SHP77 (cell line): Measurements from ENCODE around the gene SPAG8.
A peak's percentile ranks its signal among the peaks of the same experiment; 100 is the strongest.

Experiments
- DNase-seq, 2 experiments: peaks; one replicate each; lab custom pipeline; 2025; lab: John Stamatoyannopoulos, UW

Gene SPAG8

DNA sequence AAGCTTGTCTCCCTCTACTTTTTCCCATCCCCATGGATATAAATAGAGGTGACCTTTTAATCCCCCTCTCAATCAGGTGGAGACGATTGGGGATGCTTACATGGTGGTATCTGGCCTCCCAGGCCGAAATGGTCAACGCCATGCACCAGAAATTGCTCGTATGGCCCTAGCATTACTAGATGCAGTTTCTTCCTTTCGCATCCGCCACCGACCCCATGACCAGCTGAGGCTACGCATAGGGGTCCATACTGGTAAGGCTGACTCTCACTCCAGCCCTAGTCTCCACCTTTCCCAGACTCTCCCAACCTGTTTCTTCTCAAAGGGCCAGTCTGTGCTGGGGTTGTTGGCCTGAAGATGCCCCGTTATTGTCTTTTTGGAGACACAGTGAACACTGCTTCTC lies 3.6 kb downstream of the SPAG8 start:
- no peak for DNase-seq

DNA sequence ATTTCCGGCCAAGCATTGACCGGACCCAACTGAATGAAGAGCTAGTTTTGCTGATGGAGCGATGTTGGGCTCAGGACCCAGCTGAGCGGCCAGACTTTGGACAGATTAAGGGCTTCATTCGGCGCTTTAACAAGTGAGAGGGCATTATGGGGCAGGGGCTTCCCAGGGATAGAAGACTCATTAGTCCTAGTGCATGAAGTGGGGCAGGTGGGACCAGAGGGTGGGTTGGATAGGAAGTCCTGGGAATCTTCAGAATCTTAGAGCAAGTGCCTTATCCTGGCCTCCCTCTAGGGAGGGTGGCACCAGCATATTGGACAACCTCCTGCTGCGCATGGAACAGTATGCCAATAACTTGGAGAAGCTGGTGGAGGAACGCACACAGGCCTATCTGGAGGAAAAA lies 6.0 kb downstream of the SPAG8 start:
- DNase-seq = no peak

DNA sequence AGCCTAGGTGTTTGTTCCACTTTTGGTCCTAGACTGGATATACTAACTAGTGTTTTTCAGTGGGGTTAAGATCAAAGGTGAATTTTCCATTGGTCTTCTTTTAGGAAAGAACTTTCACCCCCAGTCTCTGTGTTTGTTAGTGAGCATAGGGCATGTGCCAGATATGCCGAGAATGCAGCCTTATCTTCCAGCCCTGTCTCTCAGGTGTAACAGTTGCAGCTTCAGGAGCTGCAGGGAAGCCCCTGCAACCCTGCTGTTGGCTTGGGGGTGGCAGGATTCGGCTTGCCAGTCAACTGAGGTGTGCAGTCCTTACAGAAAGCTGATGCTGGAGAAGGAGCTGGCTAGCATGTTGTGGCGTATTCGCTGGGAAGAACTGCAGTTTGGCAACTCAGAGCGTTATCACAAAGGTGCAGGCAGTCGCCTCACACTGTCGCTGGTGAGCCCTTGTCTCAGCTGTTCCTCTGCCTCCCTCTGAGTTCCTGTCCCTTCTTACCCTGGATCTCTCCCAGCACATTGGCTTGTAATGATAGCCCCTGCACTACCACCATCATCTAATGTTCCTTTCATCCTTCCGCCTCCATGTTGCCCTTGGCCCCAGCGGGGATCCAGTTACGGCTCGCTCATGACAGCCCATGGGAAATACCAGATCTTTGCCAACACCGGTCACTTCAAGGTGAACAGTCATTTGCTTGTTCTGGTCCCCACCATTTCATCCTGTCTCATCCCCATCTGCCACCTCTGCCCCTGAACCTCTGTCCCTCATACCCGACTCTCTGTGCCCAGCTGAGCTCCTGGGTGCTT lies 10.5 kb downstream of the SPAG8 start:
- DNase-seq = no peak

DNA sequence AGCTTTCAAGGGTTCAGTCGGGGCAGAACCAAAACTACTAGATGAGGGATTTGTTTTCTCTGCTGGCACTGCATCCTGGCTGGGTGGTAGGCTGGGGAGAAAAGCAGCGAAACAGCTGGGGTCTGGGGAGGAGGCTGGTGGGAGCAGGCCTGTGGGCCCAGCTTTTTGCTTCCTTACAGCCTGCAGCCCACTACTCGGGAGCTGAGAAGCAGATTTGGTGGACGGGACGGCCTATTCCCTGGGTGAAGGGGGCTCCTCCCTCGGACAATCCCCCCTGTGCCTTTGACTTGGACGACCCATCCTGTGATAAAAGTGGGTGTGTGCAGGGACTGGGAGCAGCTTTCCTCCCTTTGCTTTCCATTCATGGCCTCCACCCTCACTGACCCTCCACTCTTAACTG lies 11.5 kb downstream of the SPAG8 start:
- no peak for DNase-seq

DNA sequence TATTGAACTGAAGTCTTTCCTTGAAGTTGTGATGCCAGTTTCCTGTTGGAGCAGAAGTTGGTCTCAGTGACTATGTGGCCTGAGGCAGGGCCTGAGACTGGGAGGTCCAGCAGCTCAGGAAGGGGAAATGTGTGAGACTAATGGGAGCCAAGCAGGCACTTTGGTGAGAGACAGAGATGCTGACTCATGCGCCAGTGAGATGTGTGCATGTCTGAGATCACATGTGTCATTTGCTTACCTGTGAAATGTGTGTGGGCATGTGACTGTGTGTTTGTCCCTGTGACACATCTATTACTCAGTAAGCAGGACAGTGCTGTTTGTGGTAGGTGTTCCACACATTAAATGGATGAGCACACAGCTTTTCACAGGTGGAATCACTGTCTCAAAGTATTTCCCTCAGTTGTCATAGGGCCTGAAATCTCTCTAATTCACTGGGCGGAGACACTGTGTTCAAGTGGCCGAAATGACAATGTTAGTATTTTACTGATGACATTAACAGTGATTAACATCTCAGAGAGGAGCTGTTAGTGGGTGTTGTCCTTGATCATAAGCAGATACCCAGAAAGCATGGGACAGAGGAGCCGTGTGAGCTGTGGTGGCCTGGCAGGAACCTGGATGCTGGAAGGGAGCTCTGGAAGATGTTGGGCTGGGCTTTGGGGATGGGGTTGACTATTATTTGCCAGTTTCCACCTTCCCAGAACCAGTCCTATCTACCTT lies 13.2 kb downstream of the SPAG8 start:
- no peak for DNase-seq

DNA sequence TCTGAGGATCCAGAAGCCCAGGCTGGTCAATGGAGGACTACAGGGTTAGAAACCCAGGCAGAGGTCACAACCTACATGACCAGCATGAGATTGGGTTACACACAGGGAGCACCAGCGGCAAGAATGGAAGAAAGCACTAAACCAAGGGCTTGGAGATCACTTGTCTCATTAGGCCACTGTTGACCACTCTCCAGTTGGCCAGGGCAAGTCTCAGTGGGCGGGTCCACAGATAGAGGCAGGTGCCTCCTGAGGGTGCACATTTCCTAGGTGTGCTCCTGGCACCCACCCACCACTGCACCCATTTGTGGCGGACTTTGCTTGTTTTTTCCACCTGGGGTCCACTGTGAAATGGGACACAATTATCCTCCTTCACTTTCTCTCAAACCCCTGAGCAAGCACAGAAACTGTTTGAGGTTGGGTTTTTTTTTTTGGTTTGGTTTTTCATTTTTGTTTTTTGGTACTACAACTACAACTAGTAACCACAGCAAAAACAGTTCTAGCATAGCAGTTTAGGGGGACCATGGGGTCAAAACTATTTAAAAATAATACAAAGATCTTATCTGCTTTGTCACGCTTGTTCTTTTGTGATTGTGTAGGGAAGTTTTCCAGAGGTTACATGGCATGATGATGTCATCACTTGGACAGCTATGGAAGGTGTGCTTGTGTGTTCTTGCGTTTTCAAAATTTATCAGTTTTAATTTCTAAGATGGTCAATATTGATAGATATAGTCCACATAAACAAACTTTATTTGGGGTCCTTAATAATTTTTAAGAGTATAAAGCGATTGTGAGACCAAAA lies 14.6 kb downstream of the SPAG8 start:
- no peak for DNase-seq

DNA sequence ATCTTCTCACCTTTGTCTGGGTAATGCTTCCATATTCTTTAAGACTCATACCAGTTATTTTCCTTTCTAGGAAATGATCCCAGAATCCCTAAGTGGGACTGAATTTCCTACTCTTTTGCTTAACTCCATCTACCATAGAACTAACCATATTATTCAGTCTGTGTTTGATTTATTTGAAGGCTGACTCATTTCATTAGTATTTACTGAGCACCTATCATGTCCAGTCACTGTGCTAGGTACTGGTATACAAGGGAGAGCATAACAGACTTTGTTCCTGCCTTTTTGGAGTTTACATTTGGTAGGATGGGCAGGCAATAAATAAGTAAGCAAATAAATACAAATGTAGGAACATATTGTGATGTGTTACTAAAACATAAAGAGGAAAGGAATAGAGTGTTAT lies 16.4 kb downstream of the SPAG8 start:
- DNase-seq = no peak

DNA sequence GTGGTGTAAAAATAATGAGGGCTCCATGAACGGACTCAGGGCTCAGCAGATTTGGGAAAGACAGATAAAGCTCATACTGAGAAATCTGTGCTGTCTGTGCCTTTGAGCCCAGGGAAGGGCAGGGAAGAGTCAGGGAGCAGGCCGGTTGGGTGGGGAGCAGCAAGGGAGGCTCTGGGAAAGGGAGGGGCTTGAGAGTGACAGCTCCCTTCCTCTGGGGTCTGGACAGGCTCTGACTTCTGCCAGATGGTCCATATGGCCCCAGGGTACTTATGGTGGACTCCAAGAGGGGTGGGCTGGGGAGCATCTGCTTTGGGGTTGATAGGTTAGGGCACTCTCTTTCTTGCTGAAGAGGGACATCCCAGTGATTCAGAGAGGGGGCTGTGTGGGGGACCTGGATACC lies 18.6 kb downstream of the SPAG8 start:
- no peak for DNase-seq

DNA sequence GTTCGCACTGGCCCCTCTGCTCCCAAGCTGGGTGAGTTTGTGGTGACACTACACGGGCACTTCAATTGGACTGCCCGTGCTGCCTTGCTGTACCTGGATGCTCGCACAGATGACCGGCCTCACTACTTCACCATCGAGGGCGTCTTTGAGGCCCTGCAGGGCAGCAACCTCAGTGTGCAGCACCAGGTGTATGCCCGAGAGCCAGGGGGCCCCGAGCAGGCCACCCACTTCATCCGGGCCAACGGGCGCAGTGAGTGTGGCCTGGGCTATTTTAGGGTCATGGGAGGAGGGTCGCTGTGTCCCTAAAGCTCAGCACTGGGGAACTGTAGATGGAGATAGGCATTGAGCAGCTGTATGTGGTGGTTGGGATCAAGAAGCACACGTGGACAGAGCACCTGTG lies 19.2 kb downstream of the SPAG8 start:
- DNase-seq = no peak

DNA sequence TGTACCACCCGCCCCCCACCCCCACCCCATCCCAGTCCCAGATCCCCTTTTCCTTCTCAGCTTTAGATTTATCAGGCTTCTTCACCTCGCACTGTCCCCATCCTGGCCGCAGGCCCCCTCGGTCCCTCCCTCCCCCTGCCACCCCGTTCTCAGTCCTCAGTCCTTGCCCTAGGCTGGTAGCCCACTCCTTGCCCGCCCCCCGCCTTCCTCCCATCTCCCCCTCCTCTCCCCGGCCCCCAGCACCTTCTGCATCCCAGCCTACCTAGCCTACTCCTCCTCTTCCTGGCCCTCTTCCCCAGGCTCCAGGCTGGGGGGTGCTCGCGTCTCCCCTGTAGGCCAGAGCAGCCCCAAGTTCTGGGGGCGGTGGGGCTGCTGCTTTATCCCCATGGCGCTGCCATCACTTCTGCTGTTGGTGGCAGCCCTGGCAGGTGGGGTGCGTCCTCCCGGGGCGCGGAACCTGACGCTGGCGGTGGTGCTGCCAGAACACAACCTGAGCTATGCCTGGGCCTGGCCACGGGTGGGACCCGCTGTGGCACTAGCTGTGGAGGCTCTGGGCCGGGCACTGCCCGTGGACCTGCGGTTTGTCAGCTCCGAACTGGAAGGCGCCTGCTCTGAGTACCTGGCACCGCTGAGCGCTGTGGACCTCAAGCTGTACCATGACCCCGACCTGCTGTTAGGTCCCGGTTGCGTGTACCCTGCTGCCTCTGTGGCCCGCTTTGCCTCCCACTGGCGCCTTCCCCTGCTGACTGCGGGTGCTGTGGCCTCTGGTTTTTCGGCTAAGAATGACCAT lies 19.8 kb downstream of the SPAG8 start:
- DNase-seq = no peak

DNA sequence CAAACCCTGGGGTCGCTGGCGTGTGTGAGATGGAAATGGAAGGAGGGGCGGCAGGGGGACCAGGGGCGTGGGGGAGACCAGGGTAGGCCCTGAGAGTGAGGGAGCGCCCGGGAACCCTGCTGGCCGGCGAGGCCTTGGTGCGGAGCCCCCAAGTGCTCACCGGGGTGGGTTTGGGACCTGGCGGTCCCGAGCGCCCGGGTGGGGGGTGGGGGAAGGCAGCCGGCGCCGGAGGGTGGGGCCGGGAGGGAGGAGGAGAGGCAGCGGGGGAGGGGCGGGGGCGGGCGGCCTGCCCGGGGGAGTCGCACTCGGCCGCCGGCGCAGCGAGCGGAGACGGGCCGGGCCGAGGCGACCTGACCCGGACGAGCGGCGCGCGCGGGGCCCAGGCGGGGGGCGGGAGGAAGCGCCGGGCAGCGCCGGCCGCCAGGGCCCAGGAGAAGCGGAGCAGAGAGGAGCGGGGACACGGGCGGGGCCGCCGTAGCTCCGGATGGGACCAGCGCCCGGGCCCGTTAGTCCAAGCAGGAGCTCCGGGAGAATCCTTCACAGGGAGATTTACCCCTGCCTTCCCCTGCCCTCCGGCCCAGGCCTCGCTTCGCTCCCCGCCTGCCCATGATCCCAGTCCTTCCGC lies 20.7 kb downstream of the SPAG8 start, which contains the start of gene NPR2:
Gene NPR2, plus strand, starts transcription at position 295 of the 625 bp plus-strand sequence. CDS start 818 bp downstream, outside the sequence.
- no peak for DNase-seq

DNA sequence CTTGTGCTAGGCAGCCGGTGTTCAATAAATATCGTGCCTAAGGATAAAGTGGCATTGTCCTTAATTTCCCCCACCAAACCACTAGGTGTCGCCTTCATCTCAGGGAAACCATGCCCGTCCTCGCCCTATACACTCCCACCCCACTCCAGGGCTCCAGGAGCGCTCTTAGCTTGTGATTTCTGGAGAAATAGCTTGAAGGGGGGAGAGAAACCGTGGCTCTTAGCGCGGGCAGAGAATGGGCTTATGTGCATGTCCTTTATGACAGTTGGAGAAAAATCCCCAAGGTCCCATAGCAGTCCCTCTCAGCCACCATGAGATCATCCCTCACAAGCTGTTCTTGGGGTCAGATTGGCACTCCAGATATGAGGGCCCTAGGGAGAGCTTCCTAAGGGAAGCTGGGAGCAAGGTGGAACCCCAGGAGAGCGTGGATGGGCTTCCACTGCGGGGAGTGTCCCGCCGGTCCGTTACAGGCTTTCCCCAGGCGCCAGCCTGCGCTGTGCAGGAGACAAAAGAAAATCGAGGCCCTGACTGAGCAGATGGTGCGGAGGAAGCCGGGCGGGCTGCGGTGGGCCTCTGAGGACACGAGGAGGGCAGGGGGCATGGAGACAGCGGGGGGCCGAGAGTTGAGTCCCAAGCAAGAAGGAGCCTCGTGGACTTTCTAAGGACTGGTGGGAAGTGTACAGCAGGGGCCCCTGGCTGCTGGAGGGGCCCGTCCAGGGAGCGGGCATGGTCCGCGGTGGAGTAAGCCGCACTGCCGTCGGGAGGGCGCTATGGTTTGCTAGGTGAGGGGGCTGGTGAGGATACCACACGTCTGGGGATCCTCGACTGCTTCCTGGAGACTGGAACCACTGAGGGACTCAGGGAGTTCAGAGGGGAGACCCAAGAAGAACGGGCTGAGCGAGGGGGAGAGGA lies 21.4 kb downstream of the SPAG8 start:
- DNase-seq = peak; percentile 22 to 38

DNA sequence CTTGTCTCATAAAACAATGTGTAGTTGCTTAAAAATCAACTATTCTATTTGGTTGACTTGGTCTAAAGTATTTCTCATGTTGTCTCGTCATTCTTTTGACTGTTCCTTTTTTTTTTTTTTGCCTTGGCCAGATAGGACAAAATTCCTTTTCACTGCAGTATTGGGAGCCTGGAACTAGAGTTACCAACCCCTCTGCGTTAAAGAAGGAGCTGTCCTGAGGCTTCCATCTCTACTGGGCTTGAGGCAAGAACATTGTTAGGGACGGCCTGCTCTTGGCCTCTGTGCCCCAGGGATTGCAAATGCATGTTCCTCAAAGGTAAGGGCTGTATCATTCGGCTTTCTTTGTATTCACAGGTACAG lies 22.1 kb downstream of the SPAG8 start:
- DNase-seq = no peak

DNA sequence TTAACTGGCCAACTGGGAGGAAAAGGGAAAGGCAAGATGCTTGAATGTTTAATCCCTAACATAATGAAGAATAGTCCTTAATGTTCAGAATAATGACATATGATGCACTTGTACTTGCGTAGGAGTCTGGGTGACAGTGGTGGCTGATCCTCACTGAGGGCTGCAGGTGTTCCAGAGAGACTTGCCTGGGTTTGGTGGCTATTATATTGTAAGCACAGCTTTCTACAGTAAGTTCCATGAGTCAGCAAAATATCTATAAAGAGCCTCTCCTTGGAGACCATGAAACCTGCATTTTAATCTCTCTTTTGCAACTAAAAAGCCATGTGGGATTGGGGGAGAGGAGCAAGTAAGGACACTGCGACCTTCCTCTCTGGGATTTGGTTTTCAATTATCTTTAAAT lies 22.5 kb downstream of the SPAG8 start:
- DNase-seq = no peak

DNA sequence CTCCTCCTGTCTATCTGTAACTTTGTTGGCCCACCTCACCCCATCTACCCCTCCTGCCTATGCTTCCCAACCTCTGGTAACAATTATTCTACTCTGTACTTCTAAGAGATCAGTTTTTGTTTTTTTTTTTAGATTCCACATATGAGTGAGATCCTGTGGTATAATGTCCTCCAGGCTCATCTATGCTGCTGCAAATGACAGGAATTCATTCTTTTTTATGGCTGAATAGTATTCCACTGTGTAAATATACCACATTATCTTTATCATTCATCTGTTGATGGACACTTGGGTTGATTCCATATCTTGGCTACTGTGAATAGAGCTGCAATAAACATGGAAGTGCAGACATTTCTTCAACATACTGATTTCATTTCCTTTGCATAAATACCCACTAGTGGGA lies 28.6 kb downstream of the SPAG8 start:
- no peak for DNase-seq

DNA sequence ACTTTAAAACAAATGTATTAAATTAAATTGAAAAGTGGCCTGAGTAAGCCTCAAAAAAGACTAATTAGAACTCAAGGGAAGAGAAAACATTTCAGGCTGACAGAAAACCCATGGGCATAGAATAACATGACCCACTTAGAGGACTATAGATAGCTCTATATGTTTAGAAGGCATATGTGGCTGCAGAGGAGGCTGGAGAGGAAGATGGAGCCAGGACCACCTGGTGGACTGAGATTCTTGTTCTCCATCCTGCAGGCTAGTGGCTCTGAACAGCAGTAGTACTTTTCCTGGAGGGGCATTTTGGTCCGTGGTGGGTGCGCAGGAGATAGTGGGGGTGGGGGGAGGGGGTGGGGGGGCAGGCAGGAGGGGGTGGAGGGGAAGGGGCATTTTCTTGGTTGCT lies 31.0 kb downstream of the SPAG8 start:
- no peak for DNase-seq

DNA sequence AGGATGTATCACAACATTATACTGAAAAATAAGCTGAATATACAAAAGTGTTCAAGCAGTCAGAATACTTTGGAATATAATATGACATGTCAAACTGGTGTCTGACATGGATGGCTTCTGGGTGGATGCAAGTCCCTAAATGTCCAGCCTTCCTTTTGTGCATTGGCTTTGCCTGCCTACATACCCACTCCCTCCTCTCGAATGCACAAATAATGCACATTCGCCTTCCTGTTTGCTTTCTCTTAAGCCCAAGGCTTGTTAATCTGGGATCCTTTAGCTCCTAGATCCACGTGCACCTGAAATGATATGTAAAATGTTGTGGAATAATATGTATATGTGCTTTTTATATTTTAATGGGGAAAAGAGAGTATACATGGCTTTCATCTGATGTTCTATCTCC lies 33.6 kb downstream of the SPAG8 start:
- DNase-seq = no peak

DNA sequence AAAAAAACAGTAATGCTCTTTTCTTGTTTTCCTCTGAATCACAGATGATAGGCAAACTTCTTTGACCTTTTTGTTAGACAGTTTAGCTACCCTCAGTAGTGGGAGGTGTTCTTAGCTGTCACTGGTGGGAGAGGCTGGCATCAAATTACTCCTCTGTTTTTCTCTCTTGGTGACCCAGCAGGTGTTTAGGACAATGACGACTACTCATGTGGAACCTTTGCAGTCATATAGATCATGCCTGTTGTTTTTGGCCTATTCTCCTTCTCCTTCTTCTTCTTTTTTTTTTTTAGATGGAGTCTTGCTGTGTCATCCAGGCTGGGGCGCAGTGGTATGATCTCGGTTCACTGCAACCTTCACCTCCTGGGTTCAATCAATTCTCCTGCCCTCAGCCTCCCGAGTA lies 36.0 kb downstream of the SPAG8 start:
- DNase-seq = peak; percentile 71 to 83

DNA sequence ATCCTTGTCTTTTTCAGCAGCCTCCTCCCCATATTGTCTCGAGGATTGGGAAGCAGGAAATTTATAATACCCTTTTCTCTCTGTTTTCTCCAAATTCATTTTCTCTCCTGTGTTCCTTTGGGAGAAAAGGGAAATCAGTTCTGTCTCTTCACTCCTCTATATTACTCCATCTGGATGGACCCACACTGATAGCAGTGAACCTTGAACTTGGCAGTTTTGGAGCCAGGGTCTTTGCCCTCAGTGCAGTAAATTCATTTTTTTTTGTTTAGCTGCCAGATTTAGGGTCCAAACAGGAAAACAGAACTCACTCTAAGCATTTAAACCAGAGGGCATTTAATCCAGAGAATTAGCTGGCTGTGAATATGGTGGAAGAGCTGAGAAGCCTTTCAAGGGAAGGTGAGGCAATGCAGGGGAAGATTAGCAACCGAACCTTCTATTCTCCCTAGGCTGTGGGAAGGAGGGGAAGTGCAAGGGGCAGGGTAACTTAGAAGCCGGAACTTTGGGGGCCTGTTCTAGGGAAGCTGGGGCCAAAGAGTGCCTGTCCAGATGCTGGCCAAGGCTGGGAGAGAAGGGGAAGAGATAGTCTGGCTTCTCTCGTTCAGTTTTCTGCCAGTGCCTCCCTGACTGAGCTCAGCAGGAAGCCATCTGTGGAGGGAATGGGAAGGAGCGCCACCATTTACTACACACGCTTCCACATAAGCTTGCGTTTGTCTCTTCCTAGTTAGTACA lies 37.0 kb downstream of the SPAG8 start:
- no peak for DNase-seq

DNA sequence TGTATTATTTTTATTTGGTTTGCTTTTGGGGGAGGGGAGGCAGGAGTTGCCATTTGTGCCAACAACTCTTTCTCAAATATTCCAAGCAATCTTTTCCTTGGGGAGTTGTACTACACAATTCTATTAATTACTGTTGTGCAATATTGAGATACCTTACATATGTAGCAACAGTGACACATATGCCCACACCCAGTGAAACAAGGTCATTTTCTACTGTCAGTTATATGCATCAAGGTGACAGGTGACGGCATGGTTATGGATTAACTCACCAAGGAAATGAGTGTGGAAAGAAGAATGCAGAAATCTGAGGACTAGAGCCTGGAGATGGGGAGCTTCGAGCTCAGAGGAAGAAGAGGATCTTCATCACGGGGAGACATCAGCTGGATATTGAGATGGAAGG lies 40.1 kb downstream of the SPAG8 start:
- peak; percentile 18 to 33 for DNase-seq
